ENCODE data around the gene TMEM192. TPM values are rescaled to one million over a fixed set of nuclear protein-coding genes. Genes with fewer than 3 reads are reported as not detected.
"Not testable (repeated sequence)": the region's sequence is repeated elsewhere in the genome, so short reads cannot be mapped to it uniquely, and the experiment has no call there.

Gene TMEM192
- total RNA-seq, 3 donors from 2014 or later = 11.5 to 31.2 (median 20.5) TPM

DNA sequence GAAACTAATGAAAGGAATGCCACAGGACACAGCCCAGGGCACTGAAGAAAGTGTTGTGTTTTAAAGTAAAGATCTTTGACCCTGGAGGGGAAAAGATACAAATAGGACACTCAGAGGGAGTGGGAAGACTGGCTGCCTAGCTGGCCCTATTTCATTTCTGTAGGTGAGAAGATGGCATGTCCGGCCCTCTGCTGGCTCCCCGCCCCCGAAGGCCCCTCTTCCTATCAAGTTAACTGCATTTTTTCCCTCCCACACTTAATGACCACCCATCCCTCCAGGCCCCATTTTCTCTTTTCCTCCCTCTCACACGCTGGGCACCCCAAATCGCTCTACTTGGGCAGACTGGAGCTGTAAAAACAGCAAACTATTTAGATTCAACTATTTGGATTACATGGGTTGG, 64.5 kb downstream of the TMEM192 start:
- Histone ChIP-seq H3K27me3 (no peaks in the 10 kb centered on the region), H3K36me3 (no peaks in the 10 kb centered on the region), H3K4me1 (no peaks in the 10 kb centered on the region), H3K9me3 (no peaks in the 10 kb centered on the region), H3K27ac (no peak overlapping the region), H3K4me3 (no peak overlapping the region)
- TF ChIP-seq, protein P1, sequence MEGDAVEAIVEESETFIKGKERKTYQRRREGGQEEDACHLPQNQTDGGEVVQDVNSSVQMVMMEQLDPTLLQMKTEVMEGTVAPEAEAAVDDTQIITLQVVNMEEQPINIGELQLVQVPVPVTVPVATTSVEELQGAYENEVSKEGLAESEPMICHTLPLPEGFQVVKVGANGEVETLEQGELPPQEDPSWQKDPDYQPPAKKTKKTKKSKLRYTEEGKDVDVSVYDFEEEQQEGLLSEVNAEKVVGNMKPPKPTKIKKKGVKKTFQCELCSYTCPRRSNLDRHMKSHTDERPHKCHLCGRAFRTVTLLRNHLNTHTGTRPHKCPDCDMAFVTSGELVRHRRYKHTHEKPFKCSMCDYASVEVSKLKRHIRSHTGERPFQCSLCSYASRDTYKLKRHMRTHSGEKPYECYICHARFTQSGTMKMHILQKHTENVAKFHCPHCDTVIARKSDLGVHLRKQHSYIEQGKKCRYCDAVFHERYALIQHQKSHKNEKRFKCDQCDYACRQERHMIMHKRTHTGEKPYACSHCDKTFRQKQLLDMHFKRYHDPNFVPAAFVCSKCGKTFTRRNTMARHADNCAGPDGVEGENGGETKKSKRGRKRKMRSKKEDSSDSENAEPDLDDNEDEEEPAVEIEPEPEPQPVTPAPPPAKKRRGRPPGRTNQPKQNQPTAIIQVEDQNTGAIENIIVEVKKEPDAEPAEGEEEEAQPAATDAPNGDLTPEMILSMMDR (IDR thresholded peaks at IDR 0.05) = no peak
- TF ChIP-seq POLR2AphosphoS5 (IDR thresholded peaks at IDR 0.05) (no peak), POLR2A (IDR thresholded peaks at IDR 0.05) (no peak)
- intact Hi-C loops (cut with DNase I; ENCODE audit: low total_unique reads) = no loop called here
- DNase-seq (ENCODE audit: low spot score in 2 of 2) = no peak

DNA sequence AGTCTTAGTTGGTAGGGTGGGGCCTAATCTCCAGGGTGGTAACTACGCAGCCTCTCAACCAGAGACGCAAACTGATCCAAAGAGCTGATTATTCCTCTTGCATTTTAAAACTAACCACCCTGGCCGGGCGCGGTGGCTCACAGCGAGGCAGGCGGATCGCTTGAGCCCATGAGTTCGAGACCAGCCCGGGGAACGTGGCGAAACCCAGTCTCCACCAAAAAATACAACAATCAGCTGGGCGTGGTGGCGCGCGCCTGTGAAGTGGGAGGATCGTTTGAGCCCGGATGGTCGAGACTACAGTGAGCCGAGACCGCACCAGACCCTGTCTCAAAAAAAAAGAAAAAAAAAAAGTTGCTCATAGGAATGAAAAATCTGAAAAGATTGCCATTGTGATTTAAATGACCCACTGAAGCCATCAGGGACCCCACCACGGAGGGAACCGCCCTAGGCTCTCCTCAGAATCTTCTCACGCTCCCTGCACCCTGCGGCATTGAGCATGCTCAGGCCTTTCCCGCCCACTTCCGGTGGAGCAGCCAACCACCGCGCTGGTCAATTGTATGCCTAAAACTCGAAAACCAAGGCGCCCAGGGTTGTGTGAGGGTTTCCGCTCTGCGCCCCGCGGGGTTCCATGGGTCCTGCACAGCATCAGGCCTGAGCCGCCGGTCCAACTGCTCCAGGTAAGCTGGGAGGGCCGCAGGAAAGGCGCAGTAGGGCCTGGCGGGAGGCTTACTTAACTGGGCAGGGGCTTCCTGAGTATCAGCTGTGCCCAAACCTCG, 81.0 kb downstream of the TMEM192 start, which contains the start of gene TRIM60:
Gene TRIM60, plus strand, starts transcription at position 564 of the 776 bp plus-strand sequence. CDS start 8,074 bp downstream, outside the sequence.
- no peak for DNase-seq (ENCODE audit: low spot score in 2 of 2)
- TF ChIP-seq, protein P1 (IDR thresholded peaks at IDR 0.05) = no peak
- TF ChIP-seq POLR2A (IDR thresholded peaks at IDR 0.05) = no peak
- TF ChIP-seq POLR2AphosphoS5 (IDR thresholded peaks at IDR 0.05) = no peak
- Histone ChIP-seq H3K27me3 (no peaks in the 10 kb centered on the region), H3K27ac (no peak within 1 kb of the TSS), H3K4me3 (no peak within 1 kb of the TSS), H3K9me3 (peaks cover 4 to 7% of the 10 kb centered on the region in 2 donors), H3K4me1 (no peaks in the 10 kb centered on the region), H3K36me3 (no peaks in the 10 kb centered on the region)
- intact Hi-C loops (cut with DNase I; ENCODE audit: low total_unique reads) = no loop called here

DNA sequence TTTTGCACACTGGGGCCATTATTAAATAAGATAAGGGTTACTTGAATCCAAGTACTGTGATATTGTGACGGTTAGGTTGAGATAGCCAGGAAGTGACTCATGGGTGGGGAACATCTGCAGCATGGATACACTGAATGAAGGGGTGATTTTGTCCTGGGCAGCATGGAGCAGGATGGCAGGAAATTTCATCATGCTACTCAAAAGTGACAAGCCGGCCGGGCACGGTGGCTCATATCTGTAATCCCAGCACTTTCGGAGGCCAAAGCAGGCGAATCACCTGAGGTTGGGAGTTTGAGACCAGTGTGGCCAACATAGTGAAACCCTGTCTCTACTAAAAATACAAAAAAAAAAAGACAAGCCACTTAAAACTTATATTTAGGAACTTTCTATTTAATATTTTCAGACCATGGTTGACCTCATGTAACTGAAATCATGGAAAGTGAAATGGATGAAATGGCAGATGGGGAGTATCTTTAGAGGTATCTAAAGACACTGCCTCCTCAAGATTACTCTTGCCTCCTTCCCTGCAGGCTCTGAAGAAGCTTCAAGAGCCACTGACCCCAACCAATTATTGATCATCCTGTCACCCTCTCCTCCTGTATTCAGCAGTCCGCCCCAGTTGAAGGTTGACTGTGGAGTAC, 84.8 kb downstream of the TMEM192 start:
- H3K4me3 ChIP-seq = no peak overlapping the region
- no peak for TF ChIP-seq POLR2AphosphoS5 (IDR thresholded peaks at IDR 0.05)
- no peak for TF ChIP-seq POLR2A (IDR thresholded peaks at IDR 0.05)
- TF ChIP-seq, protein P1 (IDR thresholded peaks at IDR 0.05) = no peak
- H3K27me3 ChIP-seq = no peaks in the 10 kb centered on the region
- no peaks in the 10 kb centered on the region for H3K36me3 ChIP-seq
- peaks cover 4 to 7% of the 10 kb centered on the region in 2 donors for H3K9me3 ChIP-seq
- no peaks in the 10 kb centered on the region for H3K4me1 ChIP-seq
- DNase-seq (ENCODE audit: low spot score in 2 of 2) = no peak
- intact Hi-C loops (cut with DNase I; ENCODE audit: low total_unique reads) = no loop called here
- H3K27ac ChIP-seq = no peak overlapping the region

DNA sequence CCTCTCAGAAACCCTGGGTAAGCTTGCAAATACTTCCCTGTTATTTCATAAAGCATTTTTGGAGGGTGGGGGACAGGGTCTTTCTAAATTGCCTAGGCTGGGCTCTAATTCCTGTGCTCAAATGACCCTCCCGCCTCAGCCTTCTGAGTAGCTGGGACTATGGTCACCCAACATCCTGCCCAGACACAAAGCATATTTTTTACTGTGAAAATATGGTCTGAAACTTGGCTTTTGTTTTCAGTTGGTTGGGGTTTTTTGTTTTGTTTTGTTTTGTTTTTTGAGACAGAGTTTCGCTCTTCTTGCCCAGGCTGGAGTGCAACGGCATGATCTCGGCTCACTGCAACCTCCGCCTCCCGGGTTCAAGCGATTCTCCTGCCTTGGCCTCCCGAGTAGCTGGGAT, 86.9 kb downstream of the TMEM192 start:
- H3K9me3 ChIP-seq; H3K4me1 ChIP-seq; H3K36me3 ChIP-seq; intact Hi-C loops (cut with DNase I; ENCODE audit: low total_unique reads); H3K27me3 ChIP-seq; H3K4me3 ChIP-seq; DNase-seq (ENCODE audit: low spot score in 2 of 2); H3K27ac ChIP-seq: not testable (repeated sequence)

Other genes with a start within 250 kb of the TMEM192 start
- 1 to 10 TPM in 1 of 3 donors, under 1 TPM in 1, not detected in 1; 0.73 to 2.0 TPM for gene APELA, start 235.7 kb downstream of the TMEM192 start, total RNA-seq
- under 1 TPM; 0.33 to 0.96 (median 0.44) TPM for gene TRIM61, start 135.2 kb downstream of the TMEM192 start, total RNA-seq
- not detected for gene TRIM60, start 80.9 kb downstream of the TMEM192 start, total RNA-seq
- not detected for gene TRIM75, start 59.0 kb downstream of the TMEM192 start, total RNA-seq
- 10 to 100 TPM; 20.2 to 60.4 (median 38.0) TPM for gene KLHL2, start 94.7 kb upstream of the TMEM192 start, total RNA-seq
- gene MSMO1, start 214.8 kb upstream of the TMEM192 start, total RNA-seq = 10 to 100 TPM; 11.8 to 35.3 (median 24.6) TPM